Panc1 (cell line): ENCODE results near the gene RPS27L. TPM values are rescaled to one million over a fixed set of nuclear protein-coding genes. Genes with fewer than 3 reads are reported as not detected.
A peak's percentile ranks its signal among the peaks of the same experiment; 100 is the strongest.

Experiments
- ATAC-seq: fragments of 200-7000 bp; cut with Tn5 transposase; 2 replicates; pipeline ENCODE4 v1.9.1; 2020; ENCODE audit warnings: mild to moderate bottlenecking, moderate library complexity
- BruUV-seq: library from RNA; stranded (reverse); fragments of 400-500 nt; replicated peaks from 2 replicates; lab custom pipeline; 2021; lab: Mats Ljungman, UMichigan
- CTCF ChIA-PET: fragments of 300-600 bp; sonication (Branson Sonifier 250); formaldehyde crosslinking; loops from one replicate; lab custom pipeline; 2022; ENCODE audit warnings: antibody characterized with exemption; lab: Charles Lee
- POLR2A ChIA-PET: fragments of 300-600 bp; sonication (Branson Sonifier 250); formaldehyde crosslinking; loops from one replicate; lab custom pipeline; 2022; ENCODE audit warnings: antibody characterized with exemption; lab: Charles Lee
- DNase-seq: peaks from one replicate; pipeline ENCODE4 v3.0.0-alpha.2; 2010; ENCODE audit warnings: low read depth, low spot score
- H3K27ac ChIP-seq: 2 replicates; pipeline ENCODE4 v1.5.1; 2011; ENCODE audit warnings: mild to moderate bottlenecking, low read length, inconsistent platforms
- H3K27me3 ChIP-seq: fragments of 200-500 bp; sonication (Bioruptor generic); 2 replicates; pipeline ENCODE4 v1.6.0; 2014; ENCODE audit warnings: low read length, inconsistent platforms; ENCODE audit not compliant: control insufficient read depth, insufficient read depth
- H3K36me3 ChIP-seq: fragments of 200-500 bp; sonication (Bioruptor generic); 2 replicates; pipeline ENCODE4 v1.5.1; 2014; ENCODE audit warnings: inconsistent platforms, mild to moderate bottlenecking, low read length, moderate library complexity; ENCODE audit not compliant: control insufficient read depth, insufficient read depth
- H3K4me1 ChIP-seq: 2 replicates; pipeline ENCODE4 v1.5.1; 2011; ENCODE audit warnings: inconsistent platforms, mild to moderate bottlenecking, low read length, moderate library complexity; ENCODE audit not compliant: control insufficient read depth, insufficient read depth
- H3K4me3 ChIP-seq, 2 experiments: 2 replicates each; pipeline ENCODE4 v1.5.1; 2011 to 2012; ENCODE audit warnings: low read depth in 2 of 2, low read length in 2 of 2, mild to moderate bottlenecking in 2 of 2, inconsistent platforms in 1 of 2, moderate library complexity in 1 of 2
- H3K9me3 ChIP-seq: fragments of 200-500 bp; sonication (Bioruptor generic); 2 replicates; pipeline ENCODE4 v1.5.1; 2014; ENCODE audit warnings: low read depth, mild to moderate bottlenecking, inconsistent platforms, low read length, moderate library complexity; ENCODE audit not compliant: control insufficient read depth, insufficient read depth
- CTCF ChIP-seq: fragments of 450-650 bp; IDR thresholded peaks from 2 replicates; pipeline ENCODE4 v1.5.1; 2017; ENCODE audit warnings: mild to moderate bottlenecking
- POLR2AphosphoS5 ChIP-seq: IDR thresholded peaks from 2 replicates; pipeline ENCODE4 v1.6.1; 2012; ENCODE audit warnings: mild to moderate bottlenecking, low read depth, low read length, moderate library complexity
- REST ChIP-seq, 2 experiments: IDR thresholded peaks; 2 replicates each; pipeline ENCODE4 v1.6.1; 2011 to 2012; ENCODE audit warnings: low read depth in 2 of 2, control low read depth in 1 of 2, low read length in 1 of 2, mild to moderate bottlenecking in 1 of 2, moderate library complexity in 1 of 2; ENCODE audit not compliant: insufficient read depth in 1 of 2
- SIN3A ChIP-seq: IDR thresholded peaks from 2 replicates; pipeline ENCODE4 v1.6.1; 2012; ENCODE audit warnings: low read depth, mild to moderate bottlenecking, low read length, moderate library complexity, borderline replicate concordance; ENCODE audit not compliant: insufficient read depth
- TCF7L2 ChIP-seq: IDR thresholded peaks from 2 replicates; pipeline ENCODE4 v1.6.1; 2011; ENCODE audit warnings: mild to moderate bottlenecking, low read depth, low read length, inconsistent platforms
- in situ Hi-C: cut with HindIII; loops from 2 replicates; pipeline ENCODE4 v1.10.0; 2016; ENCODE audit warnings: low sequenced_read_pairs, low pct_unique_long_range_greater_than_20kb
- intact Hi-C: fragments of 100-400 bp; cut with micrococcal nuclease; formaldehyde crosslinking; loops from one replicate; pipeline ENCODE4 v1.10.0; 2022; ENCODE audit not compliant: unreplicated experiment
- total RNA-seq: library from RNA; stranded (reverse); gene quantifications from one replicate; pipeline ENCODE4 v1.2.1, GENCODE V29; 2021; ENCODE audit not compliant: unreplicated experiment

Gene RPS27L
- total RNA-seq, 1 experiment from 2014 or later: 61.3 TPM

GRCh38 chr15:63191895-63192618 lies 34.8 kb upstream of the RPS27L start:
- ChIA-PET POLR2A (no interaction called here), CTCF (interaction anchor here (0.6 kb wide), 1 partner anchor 90 kb away, joined by 5 read pairs; no protein-coding TSS in a partner anchor)
- H3K4me1 ChIP-seq: peaks cover 21% of the 10 kb centered on the region
- TF ChIP-seq TCF7L2: no peak
- no peak for TF ChIP-seq REST (IDR thresholded peaks at IDR 0.05; ENCODE audit: insufficient read depth in 1 of 2, low read depth in 2 of 2, low read length in 1 of 2)
- TF ChIP-seq CTCF: no peak
- no peak for TF ChIP-seq POLR2AphosphoS5
- no peak for TF ChIP-seq SIN3A
- no peak for ATAC-seq
- H3K9me3 ChIP-seq: no peaks in the 10 kb centered on the region
- H3K27me3 ChIP-seq: no peaks in the 10 kb centered on the region
- H3K4me3 ChIP-seq: no peak overlapping the region
- H3K36me3 ChIP-seq: no peaks in the 10 kb centered on the region; the same call in 1 of the 2 replicates
- intact Hi-C loops: no loop called here
- DNase-seq: no peak
- in situ Hi-C loops: no loop called here
- H3K27ac ChIP-seq: no peak overlapping the region
- BruUV-seq: no TSS peak

- no peaks in the 10 kb centered on the region for H3K27me3 ChIP-seq
- TF ChIP-seq REST (IDR thresholded peaks at IDR 0.05; ENCODE audit: insufficient read depth in 1 of 2, low read depth in 2 of 2, low read length in 1 of 2): 0 out of 4 replicates have a peak, but pooled peaks of 1 of the 2 experiments have one; percentile 27
- TF ChIP-seq CTCF: no peak
- no peaks in the 10 kb centered on the region for H3K9me3 ChIP-seq
- peak overlapping the region; percentile 71; the same call in 1 of the 2 replicates for H3K27ac ChIP-seq
- ATAC-seq: no peak
- H3K4me1 ChIP-seq: peaks cover 20% of the 10 kb centered on the region
- in situ Hi-C loops (no loop called here), intact Hi-C loops (no loop called here)
- no peak for DNase-seq
- no peaks in the 10 kb centered on the region; the same call in 1 of the 2 replicates for H3K36me3 ChIP-seq
- ChIA-PET POLR2A (no interaction called here), CTCF (interaction anchor here (0.6 kb wide), 1 partner anchor 91 kb away, joined by 5 read pairs; no protein-coding TSS in a partner anchor)
- no TSS peak for BruUV-seq
- H3K4me3 ChIP-seq: peak overlapping the region; percentile 67 to 71; a peak in 3 of 4 replicates
Observed at GRCh38 chr15:63190769-63191649, 33.7 kb upstream of the RPS27L start.
